Lower leg skin (tissue), 3 donors: Measurements from ENCODE around the gene FOXP1.

Experiments used
- CTCF ChIP-seq, 3 donors: fragments of 450-650 bp; IDR thresholded peaks; one replicate each; pipeline ENCODE4 v1.5.1; 2016; ENCODE audit warnings: antibody characterized with exemption in 3 of 3, mild to moderate bottlenecking in 3 of 3, moderate library complexity in 2 of 3
- POLR2A ChIP-seq, 2 donors: fragments of 450-650 bp; IDR thresholded peaks; one replicate each; pipeline ENCODE4 v1.6.1; 2016 to 2017; ENCODE audit warnings: antibody characterized with exemption in 2 of 2, mild to moderate bottlenecking in 1 of 2, moderate library complexity in 1 of 2

GRCh38 chr3:71463617-71464016 lies 119.9 kb downstream of the FOXP1 start:
- TF ChIP-seq CTCF (IDR thresholded peaks at IDR 0.05) (no peak), POLR2A (IDR thresholded peaks at IDR 0.05) (no peak)
